CD4-positive, alpha-beta T cell treated with Interleukin-4 for 1 hour (primary cell): ENCODE data around the gene GRIA2.

Experiments used
- DNase-seq, 2 donors: peaks; one replicate each; pipeline ENCODE4 v3.0.0-alpha.2; 2020 to 2022

GRIA2 gene

GRCh38 chr4:157405070-157405469 lies 184.5 kb downstream of the GRIA2 start:
- no peak for DNase-seq
